Small intestine (tissue), 7 donors: ENCODE measurements around the gene PRIM1. TPM values are rescaled to one million over a fixed set of nuclear protein-coding genes. Genes with fewer than 3 reads are reported as not detected.
"Not testable (repeated sequence)": the region's sequence is repeated elsewhere in the genome, so short reads cannot be mapped to it uniquely, and the experiment has no call there.

ENCODE experiments used
- DNase-seq, 2 donors: peaks; one replicate each; pipeline versions ENCODE4 v3.0.0 to v3.0.0-alpha.2; 2013
- FAIRE-seq: peaks from 2 replicates; lab custom pipeline; 2012; peaks lifted over from hg19 to GRCh38; lab: Jason Lieb, UNC
- H3K27ac ChIP-seq, 3 donors: one replicate each; pipeline ENCODE4 v1.5.1; 2013; ENCODE audit warnings: low read length in 2 of 3, mild to moderate bottlenecking in 2 of 3, control low read depth in 1 of 3, inconsistent platforms in 1 of 3, low read depth in 1 of 3, moderate library complexity in 1 of 3
- H3K27me3 ChIP-seq, 3 donors: one replicate each; pipeline ENCODE4 v1.6.1; 2013; ENCODE audit warnings: low read length in 3 of 3, inconsistent platforms in 1 of 3; ENCODE audit not compliant: control insufficient read depth in 3 of 3, insufficient read depth in 3 of 3
- H3K36me3 ChIP-seq, 3 donors: one replicate each; pipeline ENCODE4 v1.6.1; 2013; ENCODE audit warnings: low read length in 3 of 3, inconsistent platforms in 1 of 3, low read depth in 1 of 3, mild to moderate bottlenecking in 1 of 3, moderate library complexity in 1 of 3; ENCODE audit not compliant: control insufficient read depth in 3 of 3, insufficient read depth in 2 of 3
- H3K4me1 ChIP-seq, 3 donors: one replicate each; pipeline ENCODE4 v1.6.1; 2013; ENCODE audit warnings: low read length in 2 of 3, inconsistent platforms in 1 of 3, low read depth in 1 of 3, mild to moderate bottlenecking in 1 of 3, moderate library complexity in 1 of 3; ENCODE audit not compliant: control insufficient read depth in 3 of 3, insufficient read depth in 2 of 3
- H3K4me3 ChIP-seq, 3 donors: one replicate each; pipeline ENCODE4 v1.5.1; 2013; ENCODE audit warnings: low read length in 3 of 3, control low read depth in 1 of 3, inconsistent platforms in 1 of 3, low read depth in 1 of 3, mild to moderate bottlenecking in 1 of 3, moderate library complexity in 1 of 3
- H3K9me3 ChIP-seq, 2 donors: one replicate each; pipeline ENCODE4 v1.6.1; 2013; ENCODE audit warnings: low read depth in 1 of 2, low read length in 1 of 2; ENCODE audit not compliant: control insufficient read depth in 2 of 2, insufficient read depth in 1 of 2
- WGBS, 3 donors: extraction: QIAGEN DNeasy Blood & Tissue Kit; methylation state at CpG; one replicate each; pipeline ENCODE4 v1.1.7; 2013; 5-methylcytosine and 5-hydroxymethylcytosine counted together
- polyA plus RNA-seq, 4 donors: library from polyadenylated mRNA; stranded (reverse) in 3 of 4; unstranded in 1 of 4; fragments of 200-250 nt in 3 of 4; fragments of 120-200 nt in 1 of 4; gene quantifications; one replicate each; pipeline versions ENCODE4 v1.2.1 to v1.2.3, GENCODE V29; 2013
- donor health status: healthy with polysubstance abuse.
- donor health status: control.
- donor health status: control.
- donor health status: Bipolar disorder and iron deficiency.
- donor health status: healthy.

Gene PRIM1
- polyA plus RNA-seq, 4 donors: 2.0 to 14.7 (median 8.6) TPM

DNA sequence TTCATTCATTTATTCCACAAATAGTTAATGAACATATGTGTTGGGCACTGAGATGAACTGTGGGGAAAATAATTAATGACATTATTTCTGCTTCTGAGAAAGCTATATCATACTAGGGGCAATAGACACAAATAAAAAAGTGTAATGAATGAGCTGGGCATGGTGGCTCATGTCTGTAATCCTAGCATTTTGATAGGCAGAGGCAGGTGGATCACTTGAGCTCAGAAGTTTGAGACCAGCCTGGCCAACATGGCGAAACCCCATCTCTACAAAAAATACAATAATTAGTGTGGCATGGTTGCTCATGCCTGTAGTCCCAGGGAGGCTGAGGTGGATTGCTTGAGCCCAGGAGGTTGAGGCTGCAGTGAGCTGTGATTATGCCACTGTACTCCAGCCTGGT, 5.8 kb upstream of the PRIM1 start:
- not testable (repeated sequence) for H3K4me1 ChIP-seq, H3K36me3 ChIP-seq, H3K27me3 ChIP-seq, DNase-seq, H3K27ac ChIP-seq, FAIRE-seq, H3K4me3 ChIP-seq
- WGBS, 3 donors: 92 to 100% (median 100%) methylated on average over 1 of the region's 1 CpG
- H3K9me3 ChIP-seq: peaks cover 0 to 11% of the 10 kb centered on the region in 2 donors

DNA sequence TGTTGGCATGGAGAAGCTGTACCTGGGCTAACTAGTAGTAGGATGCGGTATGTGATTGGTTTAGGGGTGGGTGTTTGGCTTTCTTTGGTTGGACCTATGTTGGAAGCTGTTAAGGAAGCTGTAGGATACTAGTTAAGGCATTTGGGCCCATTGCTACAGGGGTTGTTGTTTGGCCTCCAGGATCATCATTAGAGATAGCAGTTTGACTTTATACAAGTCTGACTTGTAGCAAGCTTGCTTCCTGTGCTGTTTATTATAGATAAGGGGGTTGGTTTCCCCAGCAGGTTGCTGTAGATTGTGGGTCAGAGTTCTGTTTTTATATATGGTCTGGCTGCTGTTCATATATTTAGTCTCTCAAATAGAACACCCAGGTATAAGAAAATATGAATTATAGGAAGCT, 1.4 kb upstream of the PRIM1 start:
- Histone ChIP-seq H3K36me3 (no peaks in the 10 kb centered on the region), H3K4me1 (no peaks in the 10 kb centered on the region), H3K27ac (no peak overlapping the region), H3K27me3 (no peaks in the 10 kb centered on the region), H3K9me3 (peaks cover 0 to 7% of the 10 kb centered on the region in 2 donors), H3K4me3 (no peak overlapping the region)
- no peak for DNase-seq
- FAIRE-seq: no peak
- WGBS, 3 donors: 94 to 100% (median 99%) methylated on average over 1 of the region's 1 CpG

DNA sequence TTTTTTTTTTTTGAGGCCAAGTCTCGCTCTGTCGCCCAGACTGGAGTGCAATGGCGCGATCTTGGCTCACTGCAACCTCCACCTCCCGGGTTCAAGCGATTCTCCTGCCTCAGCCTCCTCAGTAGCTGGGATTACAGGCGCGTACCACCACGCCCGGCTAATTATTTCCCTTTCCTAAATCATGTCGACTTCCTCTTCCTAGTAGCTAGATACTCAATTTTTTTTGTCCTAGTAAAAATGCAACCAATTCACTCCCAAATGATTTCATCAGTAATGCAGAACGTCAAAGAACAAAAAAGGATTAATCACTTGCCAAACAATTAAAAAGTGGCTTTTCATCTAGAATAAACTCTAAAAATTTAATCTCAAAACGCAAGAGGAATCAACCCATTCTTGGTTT, 1.5 kb downstream of the PRIM1 start:
- H3K4me3 ChIP-seq, H3K27ac ChIP-seq, FAIRE-seq: not testable (repeated sequence)

DNA sequence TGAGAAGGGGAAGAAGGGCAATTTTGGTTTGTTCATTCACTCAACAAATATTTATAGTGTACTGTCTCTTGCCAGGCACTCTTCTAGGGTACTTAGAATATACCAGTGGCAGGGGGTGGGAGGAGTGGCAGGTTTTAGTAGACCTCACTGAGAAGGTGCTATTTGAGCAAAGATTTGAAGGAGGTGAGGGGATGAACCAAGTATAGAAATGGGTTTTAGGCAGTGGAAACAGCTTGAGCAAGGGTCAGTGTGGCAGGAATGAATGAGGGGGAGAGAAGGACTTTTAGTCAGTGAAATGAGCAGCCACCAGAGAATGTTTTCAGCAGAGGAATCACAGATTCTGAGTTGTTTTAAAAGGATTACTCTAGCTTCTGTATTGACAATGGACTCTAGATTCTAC, 2.3 kb downstream of the PRIM1 start:
- no peaks in the 10 kb centered on the region for H3K27me3 ChIP-seq
- H3K4me3 ChIP-seq: no peak overlapping the region
- H3K4me1 ChIP-seq: no peaks in the 10 kb centered on the region
- no peak for DNase-seq
- H3K9me3 ChIP-seq: no peaks in the 10 kb centered on the region
- H3K27ac ChIP-seq: no peak overlapping the region
- no peak for FAIRE-seq
- peaks cover 0 to 6% (median 0%) of the 10 kb centered on the region in 3 donors for H3K36me3 ChIP-seq

More for the DNA sequence above, 1.5 kb downstream of the PRIM1 start:
- H3K27me3 ChIP-seq, H3K4me1 ChIP-seq, H3K9me3 ChIP-seq, DNase-seq, H3K36me3 ChIP-seq: not testable (repeated sequence)
- 81 to 88% (median 86%) methylated on average over 13 of the region's 13 CpGs for WGBS, 3 donors

DNA sequence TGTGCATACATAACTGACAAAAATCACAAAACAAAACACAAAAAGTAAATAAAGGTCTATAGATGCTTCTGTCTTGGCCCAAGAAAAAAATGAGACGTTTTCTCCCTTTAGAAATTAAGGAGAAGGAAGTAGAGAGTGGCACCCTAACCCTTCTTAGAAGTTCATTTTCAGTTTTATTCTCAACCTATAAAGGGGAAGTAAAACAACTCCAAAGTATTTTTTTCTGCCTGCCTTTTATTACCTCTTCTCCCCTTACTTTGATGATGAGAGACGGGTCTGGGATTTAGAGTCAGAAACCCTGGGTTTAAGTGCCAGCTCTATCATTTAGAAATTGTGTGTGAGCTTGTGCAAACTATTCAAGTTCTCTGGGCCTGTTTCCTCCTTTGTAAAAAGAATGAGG, 2.8 kb downstream of the PRIM1 start:
- Histone ChIP-seq H3K4me3 (no peak overlapping the region), H3K9me3 (no peaks in the 10 kb centered on the region), H3K27ac (no peak overlapping the region), H3K36me3 (peaks cover 0 to 8% (median 0%) of the 10 kb centered on the region in 3 donors), H3K4me1 (no peaks in the 10 kb centered on the region), H3K27me3 (no peaks in the 10 kb centered on the region)
- no peak for FAIRE-seq
- WGBS, 3 donors: 57 to 81% (median 65%) methylated on average over 2 of the region's 2 CpGs
- no peak for DNase-seq

DNA sequence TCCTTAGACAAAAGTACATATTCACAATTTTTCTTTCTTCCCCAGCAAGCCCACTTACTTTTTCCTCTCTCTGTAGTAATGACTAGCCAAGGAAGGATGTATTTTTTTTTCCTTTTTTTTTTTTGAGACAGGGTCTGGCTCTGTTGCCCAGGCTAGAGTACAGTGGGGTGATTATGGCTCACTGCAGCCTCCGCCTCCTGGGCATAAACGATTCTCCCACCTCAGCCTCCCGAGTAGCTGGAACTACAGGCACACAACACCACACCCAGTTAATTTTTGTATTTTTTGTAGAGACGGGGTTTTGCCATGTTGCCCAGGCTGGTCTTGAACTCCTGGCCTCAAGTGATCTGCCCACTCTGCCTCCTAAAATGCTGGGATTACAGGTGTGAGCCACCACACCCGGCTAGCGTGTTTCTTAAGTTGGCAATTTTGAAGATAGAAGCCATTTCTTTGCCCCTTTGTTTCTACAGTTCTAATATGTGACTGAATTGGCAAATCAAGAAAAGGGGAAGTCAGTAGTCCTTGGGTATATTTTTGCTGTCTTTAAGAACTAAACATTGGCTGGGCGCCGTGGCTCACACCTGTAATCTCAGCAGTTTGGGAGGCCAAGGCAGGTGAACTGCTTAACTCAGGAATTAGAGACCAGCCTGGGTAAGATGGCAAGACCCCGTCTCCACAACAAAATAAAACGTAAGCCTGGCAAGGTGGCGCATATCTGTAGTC, 23.8 kb downstream of the PRIM1 start:
- no peak overlapping the region for H3K4me3 ChIP-seq
- FAIRE-seq: no peak

DNA sequence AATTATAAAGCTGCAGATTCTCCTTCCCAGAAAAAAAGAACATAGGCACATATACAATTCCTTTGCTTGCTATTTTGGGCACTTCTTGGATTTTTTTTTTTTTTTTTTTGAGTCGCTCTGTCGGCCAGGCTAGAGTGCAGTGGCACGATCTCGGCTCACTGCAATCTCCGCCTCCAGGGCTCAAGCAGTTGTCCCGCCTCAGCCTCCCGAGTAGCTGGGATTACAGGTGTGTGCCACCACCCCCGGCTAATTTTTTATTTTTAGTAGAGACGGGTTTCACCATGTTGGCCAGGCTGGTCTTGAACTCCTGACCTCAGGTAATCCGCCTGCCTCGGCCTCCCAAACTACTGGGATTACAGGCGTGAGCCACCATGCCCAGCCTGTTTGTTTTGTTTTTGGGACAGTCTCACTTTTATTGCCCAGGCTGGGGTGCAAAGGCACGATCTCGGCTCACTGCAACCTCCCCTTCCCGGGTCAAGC, 25.9 kb downstream of the PRIM1 start:
- not testable (repeated sequence) for DNase-seq, H3K9me3 ChIP-seq, FAIRE-seq, H3K27me3 ChIP-seq, H3K4me3 ChIP-seq
- 92 to 95% (median 94%) methylated on average over 15 of the region's 15 CpGs for WGBS, 3 donors
- peaks cover under 1 to 26% (median 1%) of the 10 kb centered on the region in 3 donors for H3K36me3 ChIP-seq
- peak overlapping the region; percentile 75 to 92 (median 82) for H3K27ac ChIP-seq
- H3K4me1 ChIP-seq: peaks cover 3 to 17% (median 17%) of the 10 kb centered on the region in 3 donors

More for the DNA sequence above, 23.8 kb downstream of the PRIM1 start:
- Histone ChIP-seq H3K27ac (no peak overlapping the region), H3K36me3 (peaks cover 1 to 21% (median 3%) of the 10 kb centered on the region in 3 donors), H3K4me1 (no peaks in the 10 kb centered on the region), H3K9me3 (no peaks in the 10 kb centered on the region), H3K27me3 (no peaks in the 10 kb centered on the region)
- 96% methylated on average over 11 of the region's 11 CpGs for WGBS, 3 donors
- no peak for DNase-seq

DNA sequence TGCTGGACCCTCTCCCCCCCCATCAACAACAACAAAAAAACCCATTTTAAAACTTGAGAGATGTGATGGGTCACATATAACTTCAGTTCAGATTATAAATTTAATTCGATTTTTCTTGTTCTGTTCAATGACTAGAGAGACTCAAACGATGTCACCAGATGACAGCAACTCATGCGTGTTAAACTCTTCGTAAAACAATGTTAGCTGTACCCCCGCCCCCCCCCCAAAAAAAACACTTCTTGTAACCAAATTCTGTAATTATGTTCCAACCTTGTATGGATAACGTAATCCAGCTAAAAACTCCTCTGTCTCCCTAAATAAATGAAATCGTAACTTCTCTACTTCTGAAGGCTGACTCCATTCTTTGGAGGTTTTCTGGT, 26.4 kb downstream of the PRIM1 start:
- peak overlapping the region; percentile 75 to 92 (median 82) for H3K27ac ChIP-seq
- no peak for FAIRE-seq
- H3K27me3 ChIP-seq: no peaks in the 10 kb centered on the region
- H3K4me1 ChIP-seq: peaks cover 5 to 22% (median 21%) of the 10 kb centered on the region in 3 donors
- no peak for DNase-seq
- no peaks in the 10 kb centered on the region for H3K9me3 ChIP-seq
- WGBS, 3 donors: 31 to 38% (median 32%) methylated on average over 7 of the region's 7 CpGs
- H3K4me3 ChIP-seq: peak overlapping the region in 2 of 3 donors; percentile 65 to 68
- peaks cover under 1 to 29% (median 4%) of the 10 kb centered on the region in 3 donors for H3K36me3 ChIP-seq
